Neural crest cell (in vitro differentiated cells): Measurements from ENCODE around the gene PYGM. TPM values are rescaled to one million over a fixed set of nuclear protein-coding genes. Genes with fewer than 3 reads are reported as not detected.

Experiments
- DNase-seq: peaks from one replicate; pipeline ENCODE4 v3.0.0; 2021; ENCODE audit warnings: low read depth, mixed read lengths, low spot score
- H3K27ac Mint-ChIP-seq: one replicate; pipeline ENCODE4 v1.8.0; 2021; ENCODE audit warnings: mild to moderate bottlenecking, mixed read lengths; ENCODE audit not compliant: unreplicated experiment
- H3K27me3 Mint-ChIP-seq: 2 replicates; pipeline ENCODE4 v1.8.0; 2021; ENCODE audit warnings: low read depth, mild to moderate bottlenecking, mixed read lengths
- H3K36me3 Mint-ChIP-seq: 2 replicates; pipeline ENCODE4 v1.8.0; 2021; ENCODE audit warnings: low read depth, mild to moderate bottlenecking, mixed read lengths
- H3K4me1 Mint-ChIP-seq: 2 replicates; pipeline ENCODE4 v1.8.0; 2021; ENCODE audit warnings: mixed read lengths
- H3K4me3 Mint-ChIP-seq: one replicate; pipeline ENCODE4 v1.8.0; 2021; ENCODE audit warnings: mild to moderate bottlenecking, mixed read lengths
- H3K9me3 Mint-ChIP-seq: 2 replicates; pipeline ENCODE4 v1.8.0; 2021; ENCODE audit warnings: mixed read lengths
- CTCF ChIP-seq: fragments of 200-600 bp; sonication (generic); conservative IDR thresholded peaks from 2 replicates; pipeline ENCODE4 v1.5.0; 2021; ENCODE audit warnings: antibody characterized with exemption, mild to moderate bottlenecking
- total RNA-seq: library from RNA; stranded (reverse); gene quantifications from 2 replicates; pipeline ENCODE4 v1.2.1, GENCODE V29; 2021

PYGM gene
- total RNA-seq, 1 donor from 2014 or later = 1.2 TPM

GRCh38 chr11:64742889-64743590 is 16.7 kb downstream of the PYGM start:
- H3K27me3 Mint-ChIP-seq = peaks cover 66% of the 10 kb centered on the region

GRCh38 chr11:64742087-64742888 is 17.5 kb downstream of the PYGM start:
- no peak for DNase-seq
- H3K36me3 Mint-ChIP-seq = no peaks in the 10 kb centered on the region
- no peak for TF ChIP-seq CTCF
- H3K9me3 Mint-ChIP-seq = no peaks in the 10 kb centered on the region
- peaks cover 65% of the 10 kb centered on the region for H3K27me3 Mint-ChIP-seq
- H3K4me3 Mint-ChIP-seq = peak overlapping the region; percentile 79
- peaks cover 16% of the 10 kb centered on the region for H3K4me1 Mint-ChIP-seq
- no peak overlapping the region for H3K27ac Mint-ChIP-seq

More at GRCh38 chr11:64742889-64743590, 16.7 kb downstream of the PYGM start:
- peak; percentile 59 for DNase-seq
- peaks cover 16% of the 10 kb centered on the region for H3K4me1 Mint-ChIP-seq
- peak; percentile 92 for TF ChIP-seq CTCF
- no peaks in the 10 kb centered on the region for H3K36me3 Mint-ChIP-seq
- H3K27ac Mint-ChIP-seq = no peak overlapping the region
- no peak overlapping the region for H3K4me3 Mint-ChIP-seq
- H3K9me3 Mint-ChIP-seq = no peaks in the 10 kb centered on the region

GRCh38 chr11:64741375-64742086 is 18.2 kb downstream of the PYGM start:
- no peak overlapping the region for H3K27ac Mint-ChIP-seq
- no peaks in the 10 kb centered on the region for H3K36me3 Mint-ChIP-seq
- peaks cover 66% of the 10 kb centered on the region for H3K27me3 Mint-ChIP-seq
- peaks cover 16% of the 10 kb centered on the region for H3K4me1 Mint-ChIP-seq
- no peak for TF ChIP-seq CTCF
- no peak for DNase-seq
- H3K4me3 Mint-ChIP-seq = peak overlapping the region; percentile 79
- H3K9me3 Mint-ChIP-seq = no peaks in the 10 kb centered on the region

GRCh38 chr11:64739871-64740270 is 19.9 kb downstream of the PYGM start:
- peaks cover 4% of the 10 kb centered on the region for H3K9me3 Mint-ChIP-seq
- H3K27me3 Mint-ChIP-seq = peaks cover 58% of the 10 kb centered on the region
- H3K36me3 Mint-ChIP-seq = no peaks in the 10 kb centered on the region
- peaks cover 20% of the 10 kb centered on the region for H3K4me1 Mint-ChIP-seq
- no peak for DNase-seq
- H3K4me3 Mint-ChIP-seq = no peak overlapping the region
- no peak overlapping the region for H3K27ac Mint-ChIP-seq
- TF ChIP-seq CTCF = no peak

GRCh38 chr11:64736654-64737053 is 23.1 kb downstream of the PYGM start:
- no peak for TF ChIP-seq CTCF
- no peak for DNase-seq
- Mint-ChIP-seq H3K9me3 (peaks cover 4% of the 10 kb centered on the region), H3K4me1 (peaks cover 9% of the 10 kb centered on the region), H3K27ac (no peak overlapping the region), H3K36me3 (no peaks in the 10 kb centered on the region), H3K27me3 (peaks cover 39% of the 10 kb centered on the region), H3K4me3 (no peak overlapping the region)
